Measurements from ENCODE around the gene MGAT5.
A peak's percentile ranks its signal among the peaks of the same experiment; 100 is the strongest.

MGAT5 gene

GRCh38 chr2:134341476-134341875, 87.6 kb downstream of the MGAT5 start:
- no peak for DNase-seq

DNA sequence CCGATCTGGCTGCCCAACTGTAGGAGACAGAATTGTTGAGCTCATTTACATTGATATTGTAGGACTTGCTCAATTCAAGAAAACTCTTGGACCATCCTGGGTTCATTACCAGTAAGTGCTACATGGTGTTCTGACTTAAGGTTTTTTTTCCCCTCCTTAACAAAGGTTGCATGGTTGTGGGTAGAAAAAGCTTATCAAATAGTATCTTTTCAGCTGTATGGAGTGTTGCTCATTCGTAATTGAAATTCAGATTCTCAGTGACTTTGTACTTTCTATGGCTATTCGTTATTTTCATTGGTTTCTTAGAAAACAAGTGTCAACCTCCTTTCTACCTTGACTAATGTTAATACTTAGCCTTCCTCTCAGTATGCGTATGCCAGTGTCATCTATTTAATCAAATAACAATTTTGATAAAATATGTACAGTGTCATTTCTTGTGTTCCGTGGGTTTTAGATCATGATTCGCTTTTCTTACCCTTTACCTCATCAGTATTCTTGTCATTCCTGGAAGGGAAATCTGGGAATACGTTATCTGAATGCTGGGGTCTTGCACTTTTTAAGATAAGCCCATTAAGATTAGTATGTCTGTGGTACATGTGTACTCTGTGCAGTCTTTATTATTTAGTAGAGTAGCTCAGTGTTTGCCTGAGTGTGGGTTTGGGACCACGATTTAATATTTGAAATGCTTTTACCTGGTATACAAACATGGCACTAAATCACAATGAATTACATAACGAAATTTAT, 91.3 kb downstream of the MGAT5 start:
- DNase-seq, result no peak

DNA sequence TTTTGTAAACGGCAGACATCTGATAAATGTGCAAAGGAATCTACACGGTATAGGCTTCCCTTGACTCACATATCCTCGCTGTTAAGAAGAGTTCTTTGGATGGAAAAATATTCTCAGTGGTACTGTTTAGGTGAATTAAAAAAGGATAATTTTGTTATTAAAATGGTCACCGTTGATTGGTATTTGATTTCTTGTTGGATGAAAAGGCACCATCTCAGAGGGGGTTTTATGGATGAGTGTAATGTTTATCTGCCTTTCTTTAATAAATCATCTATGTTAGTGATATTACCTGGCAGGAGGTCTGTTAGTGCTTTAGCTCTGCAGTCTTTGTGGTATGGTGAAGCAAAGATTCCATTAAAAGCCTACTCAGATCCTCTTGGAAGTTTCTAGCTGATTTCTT, 92.3 kb downstream of the MGAT5 start:
- DNase-seq, result no peak

DNA sequence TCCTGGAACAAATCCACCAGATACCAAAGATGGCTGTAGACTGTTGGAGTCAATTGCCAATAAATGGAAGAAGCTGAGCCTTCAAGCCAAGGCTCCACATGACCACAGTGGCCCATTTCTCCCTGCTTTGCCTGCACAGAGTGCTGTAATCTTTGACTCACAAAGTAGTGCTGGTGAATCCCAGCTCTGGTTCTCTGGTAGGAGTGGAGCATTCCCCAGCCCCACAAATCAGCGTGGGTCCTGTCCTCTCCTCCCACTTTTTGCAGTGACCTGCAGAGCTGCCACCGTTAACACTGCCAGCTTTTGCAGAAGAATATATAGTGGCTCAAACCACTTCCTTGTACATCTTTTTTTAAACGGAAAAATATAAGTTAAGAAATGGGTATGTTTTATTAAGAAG, 93.9 kb downstream of the MGAT5 start:
- DNase-seq, result no peak

DNA sequence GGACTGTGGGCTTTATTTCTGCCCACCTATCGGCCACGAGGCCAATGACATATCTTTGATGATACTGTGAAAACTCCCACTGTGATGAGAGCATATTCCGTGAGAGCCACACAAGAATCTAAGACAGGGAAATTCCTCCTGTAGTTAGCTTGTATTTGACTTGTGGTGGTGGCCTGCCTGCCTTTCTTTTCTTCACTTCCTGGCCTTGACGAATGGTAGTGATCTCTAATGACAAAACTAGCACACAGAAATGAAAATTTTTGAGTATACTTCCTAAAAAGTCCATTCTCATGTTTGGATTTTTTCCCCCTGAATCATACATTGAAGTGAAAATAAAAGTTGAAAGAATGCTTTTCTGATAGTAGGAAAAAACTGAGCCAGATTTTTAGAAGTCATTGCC, 94.4 kb downstream of the MGAT5 start:
- DNase-seq, result no peak

GRCh38 chr2:134348760-134349159, 94.9 kb downstream of the MGAT5 start:
- no peak for DNase-seq

- no peak for DNase-seq
Observed at GRCh38 chr2:134351016-134351415, 97.1 kb downstream of the MGAT5 start.

- DNase-seq, result no peak
Observed at GRCh38 chr2:134351899-134352298, 98.0 kb downstream of the MGAT5 start.

DNA sequence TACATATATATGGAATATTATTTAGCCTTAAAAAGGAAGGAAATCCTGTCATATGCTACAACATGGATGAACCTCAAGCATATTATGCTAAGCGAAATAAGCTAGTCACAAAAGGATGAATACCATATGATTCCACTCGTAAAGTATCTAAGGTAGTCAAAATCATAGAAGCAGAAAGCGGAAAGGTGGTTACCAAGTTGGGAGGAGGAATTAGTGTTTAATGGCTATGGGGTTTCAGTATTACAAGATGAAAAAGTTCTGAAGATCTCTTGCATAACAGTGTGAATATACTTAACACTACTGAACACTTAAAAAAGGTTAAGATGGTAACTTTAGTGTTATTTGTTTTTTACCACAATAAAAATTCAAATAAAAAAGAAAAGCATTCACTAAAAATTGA, 99.0 kb downstream of the MGAT5 start:
- DNase-seq, result no peak

GRCh38 chr2:134354611-134355010, 100.7 kb downstream of the MGAT5 start:
- no peak for DNase-seq

DNA sequence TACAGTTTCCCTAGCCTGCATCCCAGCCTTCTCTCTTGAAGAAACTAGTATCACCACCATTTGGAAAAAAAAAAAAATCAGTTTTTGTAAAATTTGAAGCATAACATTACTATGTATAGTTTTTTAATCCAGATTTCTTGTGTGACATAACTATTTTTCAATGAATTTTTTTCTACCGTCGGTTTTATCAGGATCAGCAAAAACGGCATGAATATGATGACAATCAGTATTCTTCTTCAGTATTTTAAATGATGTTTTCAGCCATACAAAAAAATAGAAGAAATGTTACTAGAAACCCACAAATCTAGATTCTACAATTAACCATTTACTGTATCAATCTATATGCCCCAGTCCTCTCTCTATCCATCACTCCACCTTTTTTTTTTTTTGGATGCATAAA, 103.9 kb downstream of the MGAT5 start:
- DNase-seq, result no peak

GRCh38 chr2:134359367-134360081, 105.7 kb downstream of the MGAT5 start:
- peak; percentile 83 for DNase-seq

GRCh38 chr2:134360745-134361487, 107.0 kb downstream of the MGAT5 start:
- DNase-seq, result no peak

DNA sequence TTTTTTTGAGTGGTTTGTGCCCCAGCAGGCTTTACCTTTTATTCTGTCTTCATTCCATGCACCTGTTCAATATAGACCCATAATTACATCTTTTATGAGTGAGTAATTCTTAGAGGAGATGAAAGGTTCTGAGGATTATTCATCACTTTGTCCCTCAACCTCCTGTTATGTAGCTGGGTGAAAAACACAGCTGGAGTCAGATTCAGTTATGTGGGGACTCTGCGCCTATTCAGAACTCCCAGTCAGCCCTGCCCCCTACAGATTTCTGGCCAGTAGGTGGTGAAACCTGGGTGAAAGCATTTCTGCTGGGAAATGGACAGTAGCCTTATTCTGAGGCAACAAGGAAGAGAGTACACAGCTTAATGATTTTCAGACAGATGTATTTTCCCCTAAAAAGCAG, 107.8 kb downstream of the MGAT5 start:
- no peak for DNase-seq

GRCh38 chr2:134362152-134362668, 108.3 kb downstream of the MGAT5 start:
- no peak for DNase-seq

DNA sequence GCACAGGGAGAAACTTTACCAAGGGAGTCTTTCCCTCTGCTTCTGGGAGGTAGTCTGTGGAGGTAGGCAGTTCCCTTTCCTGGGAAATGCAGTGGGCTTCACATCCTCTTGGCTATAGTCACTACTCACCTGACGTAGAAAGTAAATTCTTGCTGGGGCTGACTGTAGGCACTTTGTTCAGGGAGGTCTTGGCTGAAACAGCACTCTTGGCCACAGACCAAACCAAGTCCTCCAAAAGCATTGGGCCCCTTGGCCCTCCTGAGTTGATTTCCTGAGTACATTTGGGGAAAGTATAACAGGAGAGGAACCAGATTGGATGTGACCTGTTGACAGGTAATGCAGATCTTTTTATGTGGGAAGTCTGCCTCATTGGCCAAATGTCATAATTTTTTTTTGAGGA, 108.9 kb downstream of the MGAT5 start:
- no peak for DNase-seq

DNA sequence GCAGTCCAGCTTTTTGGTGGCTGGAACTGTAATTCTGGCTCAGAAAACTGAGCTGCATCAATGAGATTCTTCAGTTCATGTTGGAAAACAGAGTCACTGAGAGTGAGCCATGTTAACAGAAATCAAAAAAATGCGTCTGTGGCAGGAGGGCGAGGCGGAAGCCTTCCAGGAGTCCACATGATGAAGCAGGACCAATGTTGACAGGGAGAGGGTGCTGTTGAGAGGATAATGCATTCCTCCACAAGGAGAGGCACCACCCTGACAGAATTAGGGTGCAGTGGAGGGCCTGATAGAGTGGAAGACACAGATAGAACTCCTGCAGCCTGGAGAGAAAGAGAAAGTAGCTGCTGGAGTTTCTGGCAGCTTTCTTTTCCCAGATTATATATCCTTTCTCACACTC, 111.5 kb downstream of the MGAT5 start:
- DNase-seq, result no peak

GRCh38 chr2:134366359-134366758, 112.5 kb downstream of the MGAT5 start:
- DNase-seq, result no peak

DNA sequence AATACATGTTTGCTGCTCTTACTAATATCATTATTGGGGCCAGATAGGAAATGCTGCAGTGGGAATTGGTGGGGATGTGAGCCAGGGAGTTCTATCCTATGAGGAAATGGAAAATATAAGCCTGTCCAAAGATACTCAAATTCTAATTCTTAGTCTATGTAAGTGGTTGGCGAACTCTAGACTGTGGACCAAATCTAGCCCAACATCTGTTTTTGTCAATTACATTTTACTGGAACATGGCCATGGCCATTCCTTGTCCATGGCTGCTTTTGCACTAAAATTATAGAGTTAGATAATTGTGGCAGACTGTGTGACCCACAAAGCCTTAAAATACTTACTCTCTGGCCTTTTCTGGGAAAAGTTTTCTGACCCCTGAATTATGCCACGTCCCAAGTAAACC, 113.3 kb downstream of the MGAT5 start:
- DNase-seq, result no peak

DNA sequence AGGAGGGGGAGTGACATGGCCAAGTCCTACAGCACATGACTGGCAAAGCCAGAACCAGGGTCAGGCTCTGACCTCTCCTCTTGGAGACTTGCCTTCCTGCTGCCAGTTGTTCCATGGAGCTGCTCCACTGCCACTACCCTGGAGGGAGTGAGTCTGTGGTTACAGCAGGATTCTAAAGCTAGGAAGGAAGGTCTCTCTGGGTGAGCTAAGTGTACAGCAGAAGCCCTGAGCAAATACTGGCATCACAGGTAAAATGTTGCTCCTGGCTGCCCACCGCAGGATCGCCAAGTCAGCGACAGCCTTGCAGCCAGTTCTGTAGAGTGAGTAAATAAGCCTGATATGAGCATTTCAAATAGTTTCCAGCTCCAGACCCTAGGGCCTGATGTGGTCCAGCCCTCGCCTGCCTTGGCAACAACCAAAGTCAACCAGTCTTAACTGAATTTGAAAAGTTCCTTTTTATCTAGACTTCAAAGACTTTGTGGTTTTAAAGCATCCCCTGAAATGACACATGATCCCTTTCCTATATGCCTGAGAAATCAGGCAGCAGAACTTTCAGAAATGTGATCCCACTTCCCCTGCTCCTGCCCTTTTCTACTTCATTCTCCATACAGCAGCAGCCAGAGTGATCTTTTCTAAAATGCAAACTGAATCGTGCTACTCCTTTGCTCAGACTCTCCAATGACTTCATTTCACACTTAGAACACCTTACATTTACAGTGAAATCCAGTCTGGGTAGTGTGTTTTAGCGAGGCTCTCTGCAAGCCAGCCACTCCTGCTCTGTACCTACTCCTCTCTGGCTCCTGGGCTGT, 114.3 kb downstream of the MGAT5 start:
- DNase-seq, result no peak

DNA sequence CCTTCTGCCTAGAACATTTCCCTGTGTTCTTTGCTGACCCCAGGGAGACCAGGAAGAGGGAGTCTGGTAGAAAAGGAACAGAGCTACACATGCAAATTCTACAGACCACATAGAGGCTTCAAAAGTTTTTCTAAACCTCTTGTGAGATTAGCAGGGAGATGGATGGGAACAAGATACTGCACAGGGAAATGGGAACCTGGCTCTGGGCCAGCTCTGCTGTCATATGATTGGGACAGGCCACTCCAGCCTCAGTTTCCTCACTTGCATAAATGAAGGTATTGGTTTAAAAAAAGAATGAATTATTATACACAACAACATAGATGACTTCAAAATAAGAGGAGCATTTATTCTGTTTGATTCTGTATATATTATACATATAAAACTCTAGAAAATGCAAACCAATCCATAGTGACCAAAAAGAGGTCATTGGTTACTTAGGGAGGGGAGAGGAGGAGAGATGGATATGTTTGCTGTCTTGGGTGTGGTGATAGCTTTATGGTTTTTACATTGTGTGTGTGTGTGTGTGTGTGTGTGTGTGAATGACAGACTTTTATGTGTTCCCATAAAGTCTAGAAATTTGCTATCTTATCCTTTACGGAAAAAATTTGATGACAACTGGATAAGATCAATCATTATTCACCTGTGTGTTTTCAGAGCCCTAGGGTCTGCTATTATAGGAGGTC, 115.5 kb downstream of the MGAT5 start:
- DNase-seq, result no peak

Data from NCI-H524 treated with DMSO at 0.1 percent for 48 hours (cell line).